Endothelial cell of umbilical vein (primary cell): ENCODE measurements around the gene ENGASE.

Experiments used
- EZH2 ChIP-seq: IDR thresholded peaks from 2 replicates; pipeline ENCODE4 v1.6.1; 2012; ENCODE audit warnings: borderline replicate concordance, low read depth, mild to moderate bottlenecking, moderate library complexity, low read length, inconsistent platforms; ENCODE audit not compliant: severe bottlenecking
- FOS ChIP-seq: IDR thresholded peaks from 2 replicates; pipeline ENCODE4 v1.6.1; 2011; ENCODE audit warnings: mild to moderate bottlenecking, low read length, moderate library complexity, borderline replicate concordance; ENCODE audit not compliant: insufficient read depth
- GATA2 ChIP-seq: IDR thresholded peaks from 2 replicates; pipeline ENCODE4 v1.7.0; 2011; ENCODE audit warnings: low read depth, mild to moderate bottlenecking, moderate library complexity, mixed read lengths, low read length; ENCODE audit not compliant: insufficient read length, insufficient read depth
- MYC ChIP-seq: IDR thresholded peaks from one replicate; pipeline ENCODE4 v1.6.1; 2011; ENCODE audit warnings: mild to moderate bottlenecking, low read depth, low read length
- POLR2A ChIP-seq: IDR thresholded peaks from 2 replicates; pipeline ENCODE4 v1.6.1; 2012; ENCODE audit warnings: low read depth, mild to moderate bottlenecking, control low read depth, low read length
- POLR2AphosphoS5 ChIP-seq: IDR thresholded peaks from 2 replicates; pipeline ENCODE4 v1.6.1; 2012; ENCODE audit warnings: low read depth, mild to moderate bottlenecking, control low read depth, low read length, moderate library complexity; ENCODE audit not compliant: insufficient read depth
- TF ChIP-seq, protein P1 (sequence below), 2 donors: IDR thresholded peaks; 1 replicate in 1 of 2; 2 replicates in 1 of 2; pipeline ENCODE4 v1.5.1; 2011; ENCODE audit warnings: low read length in 2 of 2, mild to moderate bottlenecking in 2 of 2, moderate library complexity in 2 of 2, control low read depth in 1 of 2, inconsistent platforms in 1 of 2, low read depth in 1 of 2; ENCODE audit not compliant: insufficient read depth in 1 of 2; ENCODE audit errors: extremely low read depth in 1 of 2
- TF ChIP-seq, protein P2 (sequence below): IDR thresholded peaks from 2 replicates; pipeline ENCODE4 v1.6.1; 2011; ENCODE audit not compliant: insufficient read depth, insufficient read length

DNA sequence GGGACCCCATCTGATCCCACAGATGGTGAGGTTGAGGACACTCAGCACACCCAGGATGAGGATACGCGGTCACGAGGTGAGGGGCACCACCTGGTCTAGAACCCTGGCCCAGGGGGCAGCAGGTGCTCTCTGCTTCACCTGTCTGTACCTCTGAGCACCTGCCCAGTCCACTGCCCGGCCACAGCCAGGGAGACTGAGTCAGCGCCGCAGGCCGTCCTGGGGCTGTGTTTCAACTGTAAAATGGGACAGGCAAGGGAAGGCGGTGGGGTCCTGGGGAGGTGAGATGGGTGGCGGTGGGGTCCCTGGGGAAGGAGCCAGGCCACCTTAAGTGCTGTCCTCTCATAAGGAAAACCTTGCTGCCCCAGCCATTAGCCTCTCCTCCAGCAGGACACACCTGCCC lies 60.4 kb downstream of the ENGASE start:
- no peak for TF ChIP-seq EZH2
- TF ChIP-seq, protein P1, sequence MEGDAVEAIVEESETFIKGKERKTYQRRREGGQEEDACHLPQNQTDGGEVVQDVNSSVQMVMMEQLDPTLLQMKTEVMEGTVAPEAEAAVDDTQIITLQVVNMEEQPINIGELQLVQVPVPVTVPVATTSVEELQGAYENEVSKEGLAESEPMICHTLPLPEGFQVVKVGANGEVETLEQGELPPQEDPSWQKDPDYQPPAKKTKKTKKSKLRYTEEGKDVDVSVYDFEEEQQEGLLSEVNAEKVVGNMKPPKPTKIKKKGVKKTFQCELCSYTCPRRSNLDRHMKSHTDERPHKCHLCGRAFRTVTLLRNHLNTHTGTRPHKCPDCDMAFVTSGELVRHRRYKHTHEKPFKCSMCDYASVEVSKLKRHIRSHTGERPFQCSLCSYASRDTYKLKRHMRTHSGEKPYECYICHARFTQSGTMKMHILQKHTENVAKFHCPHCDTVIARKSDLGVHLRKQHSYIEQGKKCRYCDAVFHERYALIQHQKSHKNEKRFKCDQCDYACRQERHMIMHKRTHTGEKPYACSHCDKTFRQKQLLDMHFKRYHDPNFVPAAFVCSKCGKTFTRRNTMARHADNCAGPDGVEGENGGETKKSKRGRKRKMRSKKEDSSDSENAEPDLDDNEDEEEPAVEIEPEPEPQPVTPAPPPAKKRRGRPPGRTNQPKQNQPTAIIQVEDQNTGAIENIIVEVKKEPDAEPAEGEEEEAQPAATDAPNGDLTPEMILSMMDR (IDR thresholded peaks at IDR 0.05; ENCODE audit: extremely low read depth in 1 of 2, insufficient read depth in 1 of 2, low read depth in 1 of 2, low read length in 2 of 2), result no peak
- no peak for TF ChIP-seq POLR2A
- TF ChIP-seq, protein P2, sequence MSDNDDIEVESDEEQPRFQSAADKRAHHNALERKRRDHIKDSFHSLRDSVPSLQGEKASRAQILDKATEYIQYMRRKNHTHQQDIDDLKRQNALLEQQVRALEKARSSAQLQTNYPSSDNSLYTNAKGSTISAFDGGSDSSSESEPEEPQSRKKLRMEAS, result no peak
- no peak for TF ChIP-seq POLR2AphosphoS5
- TF ChIP-seq MYC, result no peak
- no peak for TF ChIP-seq FOS
- no peak for TF ChIP-seq GATA2
